ENCODE data around the gene ANXA8. TPM values are rescaled to one million over a fixed set of nuclear protein-coding genes. Genes with fewer than 3 reads are reported as not detected.

Gene ANXA8
- total and polyA plus RNA-seq, 2 experiments from 2014 or later = not detected

DNA sequence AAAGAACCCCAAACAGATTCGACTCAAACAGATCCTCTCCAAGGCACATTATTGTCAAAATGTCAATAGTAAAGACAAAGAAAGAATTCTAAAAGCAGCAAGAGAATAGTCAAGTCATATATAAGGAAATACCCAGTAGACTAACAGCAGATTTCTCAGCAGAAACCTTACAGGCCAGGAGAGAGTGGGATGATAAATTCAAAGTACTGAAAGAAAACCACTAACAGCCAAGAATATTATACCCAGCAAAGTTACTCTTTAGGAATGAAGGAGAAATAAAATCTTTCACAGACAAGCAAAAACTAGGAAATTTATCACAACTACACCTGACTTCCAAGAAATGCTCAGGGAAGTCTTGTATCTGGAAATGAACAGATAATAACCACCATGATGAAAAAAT, 38.2 kb downstream of the ANXA8 start:
- Histone ChIP-seq H3K27me3 (ENCODE audit: insufficient read depth) (no peaks in the 10 kb centered on the region), H4K20me1 (replicated peaks; ENCODE audit: insufficient read depth) (no peaks in the 10 kb centered on the region), H3K79me2 (replicated peaks; ENCODE audit: insufficient read depth) (no peaks in the 10 kb centered on the region), H2AFZ (no peak overlapping the region), H3K27ac (ENCODE audit: low read depth) (no peak overlapping the region), H3K36me3 (ENCODE audit: insufficient read depth) (no peaks in the 10 kb centered on the region), H3F3A (replicated peaks; ENCODE audit: low read depth) (no peaks in the 10 kb centered on the region), H3K4me1 (ENCODE audit: insufficient read depth) (no peaks in the 10 kb centered on the region), H3K4me3 (no peak overlapping the region), H3K9me2 (ENCODE audit: insufficient read depth) (no peaks in the 10 kb centered on the region), H3K4me2 (no peak overlapping the region)
- no peak overlapping the region for H3K4me3 Mint-ChIP-seq
- H3K4me1 Mint-ChIP-seq = no peaks in the 10 kb centered on the region
- peaks cover 10% of the 10 kb centered on the region for H3K27me3 Mint-ChIP-seq (ENCODE audit: insufficient read depth, low read depth, poor library complexity)
- ATAC-seq (no peak), DNase-seq (ENCODE audit: low spot score) (no peak)
- no peaks in the 10 kb centered on the region; the same call in none of the 3 replicates for H3K36me3 Mint-ChIP-seq (ENCODE audit: low read depth)
- peaks cover 12% of the 10 kb centered on the region for H3K9me3 Mint-ChIP-seq
- no peak overlapping the region for H3K27ac Mint-ChIP-seq
- TF ChIP-seq POLR2AphosphoS5 (IDR thresholded peaks at IDR 0.05; ENCODE audit: low read depth) (no peak), ZNF114 (CRISPR knock-in tag; IDR thresholded peaks at IDR 0.05) (no peak), EZH2 (IDR thresholded peaks at IDR 0.05; ENCODE audit: low read depth, unreplicated experiment) (no peak), STAT1 (IDR thresholded peaks at IDR 0.05; ENCODE audit: unreplicated experiment) (no peak), ZNF331 (CRISPR knock-in tag; IDR thresholded peaks at IDR 0.05; ENCODE audit: low read depth) (no peak), EZH2phosphoT487 (IDR thresholded peaks at IDR 0.05; ENCODE audit: unreplicated experiment) (no peak), JUNB (IDR thresholded peaks at IDR 0.05; ENCODE audit: unreplicated experiment) (no peak), CREB1 (CRISPR knock-in tag; IDR thresholded peaks at IDR 0.05; ENCODE audit: low read depth) (no peak), NANOG (IDR thresholded peaks at IDR 0.05; ENCODE audit: borderline replicate concordance) (no peak)
- TF ChIP-seq, protein P1, sequence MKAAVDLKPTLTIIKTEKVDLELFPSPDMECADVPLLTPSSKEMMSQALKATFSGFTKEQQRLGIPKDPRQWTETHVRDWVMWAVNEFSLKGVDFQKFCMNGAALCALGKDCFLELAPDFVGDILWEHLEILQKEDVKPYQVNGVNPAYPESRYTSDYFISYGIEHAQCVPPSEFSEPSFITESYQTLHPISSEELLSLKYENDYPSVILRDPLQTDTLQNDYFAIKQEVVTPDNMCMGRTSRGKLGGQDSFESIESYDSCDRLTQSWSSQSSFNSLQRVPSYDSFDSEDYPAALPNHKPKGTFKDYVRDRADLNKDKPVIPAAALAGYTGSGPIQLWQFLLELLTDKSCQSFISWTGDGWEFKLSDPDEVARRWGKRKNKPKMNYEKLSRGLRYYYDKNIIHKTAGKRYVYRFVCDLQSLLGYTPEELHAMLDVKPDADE (IDR thresholded peaks at IDR 0.05) = no peak
- TF ChIP-seq, protein P2, sequence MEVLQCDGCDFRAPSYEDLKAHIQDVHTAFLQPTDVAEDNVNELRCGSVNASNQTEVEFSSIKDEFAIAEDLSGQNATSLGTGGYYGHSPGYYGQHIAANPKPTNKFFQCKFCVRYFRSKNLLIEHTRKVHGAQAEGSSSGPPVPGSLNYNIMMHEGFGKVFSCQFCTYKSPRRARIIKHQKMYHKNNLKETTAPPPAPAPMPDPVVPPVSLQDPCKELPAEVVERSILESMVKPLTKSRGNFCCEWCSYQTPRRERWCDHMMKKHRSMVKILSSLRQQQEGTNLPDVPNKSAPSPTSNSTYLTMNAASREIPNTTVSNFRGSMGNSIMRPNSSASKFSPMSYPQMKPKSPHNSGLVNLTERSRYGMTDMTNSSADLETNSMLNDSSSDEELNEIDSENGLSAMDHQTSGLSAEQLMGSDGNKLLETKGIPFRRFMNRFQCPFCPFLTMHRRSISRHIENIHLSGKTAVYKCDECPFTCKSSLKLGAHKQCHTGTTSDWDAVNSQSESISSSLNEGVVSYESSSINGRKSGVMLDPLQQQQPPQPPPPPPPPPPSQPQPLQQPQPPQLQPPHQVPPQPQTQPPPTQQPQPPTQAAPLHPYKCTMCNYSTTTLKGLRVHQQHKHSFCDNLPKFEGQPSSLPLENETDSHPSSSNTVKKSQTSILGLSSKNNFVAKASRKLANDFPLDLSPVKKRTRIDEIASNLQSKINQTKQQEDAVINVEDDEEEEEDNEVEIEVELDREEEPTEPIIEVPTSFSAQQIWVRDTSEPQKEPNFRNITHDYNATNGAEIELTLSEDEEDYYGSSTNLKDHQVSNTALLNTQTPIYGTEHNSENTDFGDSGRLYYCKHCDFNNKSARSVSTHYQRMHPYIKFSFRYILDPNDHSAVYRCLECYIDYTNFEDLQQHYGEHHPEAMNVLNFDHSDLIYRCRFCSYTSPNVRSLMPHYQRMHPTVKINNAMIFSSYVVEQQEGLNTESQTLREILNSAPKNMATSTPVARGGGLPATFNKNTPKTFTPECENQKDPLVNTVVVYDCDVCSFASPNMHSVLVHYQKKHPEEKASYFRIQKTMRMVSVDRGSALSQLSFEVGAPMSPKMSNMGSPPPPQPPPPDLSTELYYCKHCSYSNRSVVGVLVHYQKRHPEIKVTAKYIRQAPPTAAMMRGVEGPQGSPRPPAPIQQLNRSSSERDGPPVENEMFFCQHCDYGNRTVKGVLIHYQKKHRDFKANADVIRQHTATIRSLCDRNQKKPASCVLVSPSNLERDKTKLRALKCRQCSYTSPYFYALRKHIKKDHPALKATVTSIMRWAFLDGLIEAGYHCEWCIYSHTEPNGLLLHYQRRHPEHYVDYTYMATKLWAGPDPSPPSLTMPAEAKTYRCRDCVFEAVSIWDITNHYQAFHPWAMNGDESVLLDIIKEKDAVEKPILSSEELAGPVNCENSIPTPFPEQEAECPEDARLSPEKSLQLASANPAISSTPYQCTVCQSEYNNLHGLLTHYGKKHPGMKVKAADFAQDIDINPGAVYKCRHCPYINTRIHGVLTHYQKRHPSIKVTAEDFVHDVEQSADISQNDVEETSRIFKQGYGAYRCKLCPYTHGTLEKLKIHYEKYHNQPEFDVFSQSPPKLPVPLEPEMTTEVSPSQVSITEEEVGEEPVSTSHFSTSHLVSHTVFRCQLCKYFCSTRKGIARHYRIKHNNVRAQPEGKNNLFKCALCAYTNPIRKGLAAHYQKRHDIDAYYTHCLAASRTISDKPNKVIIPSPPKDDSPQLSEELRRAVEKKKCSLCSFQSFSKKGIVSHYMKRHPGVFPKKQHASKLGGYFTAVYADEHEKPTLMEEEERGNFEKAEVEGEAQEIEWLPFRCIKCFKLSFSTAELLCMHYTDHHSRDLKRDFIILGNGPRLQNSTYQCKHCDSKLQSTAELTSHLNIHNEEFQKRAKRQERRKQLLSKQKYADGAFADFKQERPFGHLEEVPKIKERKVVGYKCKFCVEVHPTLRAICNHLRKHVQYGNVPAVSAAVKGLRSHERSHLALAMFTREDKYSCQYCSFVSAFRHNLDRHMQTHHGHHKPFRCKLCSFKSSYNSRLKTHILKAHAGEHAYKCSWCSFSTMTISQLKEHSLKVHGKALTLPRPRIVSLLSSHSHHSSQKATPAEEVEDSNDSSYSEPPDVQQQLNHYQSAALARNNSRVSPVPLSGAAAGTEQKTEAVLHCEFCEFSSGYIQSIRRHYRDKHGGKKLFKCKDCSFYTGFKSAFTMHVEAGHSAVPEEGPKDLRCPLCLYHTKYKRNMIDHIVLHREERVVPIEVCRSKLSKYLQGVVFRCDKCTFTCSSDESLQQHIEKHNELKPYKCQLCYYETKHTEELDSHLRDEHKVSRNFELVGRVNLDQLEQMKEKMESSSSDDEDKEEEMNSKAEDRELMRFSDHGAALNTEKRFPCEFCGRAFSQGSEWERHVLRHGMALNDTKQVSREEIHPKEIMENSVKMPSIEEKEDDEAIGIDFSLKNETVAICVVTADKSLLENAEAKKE (CRISPR knock-in tag; IDR thresholded peaks at IDR 0.05) = no peak
- TF ChIP-seq, protein P3, sequence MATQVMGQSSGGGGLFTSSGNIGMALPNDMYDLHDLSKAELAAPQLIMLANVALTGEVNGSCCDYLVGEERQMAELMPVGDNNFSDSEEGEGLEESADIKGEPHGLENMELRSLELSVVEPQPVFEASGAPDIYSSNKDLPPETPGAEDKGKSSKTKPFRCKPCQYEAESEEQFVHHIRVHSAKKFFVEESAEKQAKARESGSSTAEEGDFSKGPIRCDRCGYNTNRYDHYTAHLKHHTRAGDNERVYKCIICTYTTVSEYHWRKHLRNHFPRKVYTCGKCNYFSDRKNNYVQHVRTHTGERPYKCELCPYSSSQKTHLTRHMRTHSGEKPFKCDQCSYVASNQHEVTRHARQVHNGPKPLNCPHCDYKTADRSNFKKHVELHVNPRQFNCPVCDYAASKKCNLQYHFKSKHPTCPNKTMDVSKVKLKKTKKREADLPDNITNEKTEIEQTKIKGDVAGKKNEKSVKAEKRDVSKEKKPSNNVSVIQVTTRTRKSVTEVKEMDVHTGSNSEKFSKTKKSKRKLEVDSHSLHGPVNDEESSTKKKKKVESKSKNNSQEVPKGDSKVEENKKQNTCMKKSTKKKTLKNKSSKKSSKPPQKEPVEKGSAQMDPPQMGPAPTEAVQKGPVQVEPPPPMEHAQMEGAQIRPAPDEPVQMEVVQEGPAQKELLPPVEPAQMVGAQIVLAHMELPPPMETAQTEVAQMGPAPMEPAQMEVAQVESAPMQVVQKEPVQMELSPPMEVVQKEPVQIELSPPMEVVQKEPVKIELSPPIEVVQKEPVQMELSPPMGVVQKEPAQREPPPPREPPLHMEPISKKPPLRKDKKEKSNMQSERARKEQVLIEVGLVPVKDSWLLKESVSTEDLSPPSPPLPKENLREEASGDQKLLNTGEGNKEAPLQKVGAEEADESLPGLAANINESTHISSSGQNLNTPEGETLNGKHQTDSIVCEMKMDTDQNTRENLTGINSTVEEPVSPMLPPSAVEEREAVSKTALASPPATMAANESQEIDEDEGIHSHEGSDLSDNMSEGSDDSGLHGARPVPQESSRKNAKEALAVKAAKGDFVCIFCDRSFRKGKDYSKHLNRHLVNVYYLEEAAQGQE (IDR thresholded peaks at IDR 0.05; ENCODE audit: unreplicated experiment) = no peak
- TF ChIP-seq, protein P4, sequence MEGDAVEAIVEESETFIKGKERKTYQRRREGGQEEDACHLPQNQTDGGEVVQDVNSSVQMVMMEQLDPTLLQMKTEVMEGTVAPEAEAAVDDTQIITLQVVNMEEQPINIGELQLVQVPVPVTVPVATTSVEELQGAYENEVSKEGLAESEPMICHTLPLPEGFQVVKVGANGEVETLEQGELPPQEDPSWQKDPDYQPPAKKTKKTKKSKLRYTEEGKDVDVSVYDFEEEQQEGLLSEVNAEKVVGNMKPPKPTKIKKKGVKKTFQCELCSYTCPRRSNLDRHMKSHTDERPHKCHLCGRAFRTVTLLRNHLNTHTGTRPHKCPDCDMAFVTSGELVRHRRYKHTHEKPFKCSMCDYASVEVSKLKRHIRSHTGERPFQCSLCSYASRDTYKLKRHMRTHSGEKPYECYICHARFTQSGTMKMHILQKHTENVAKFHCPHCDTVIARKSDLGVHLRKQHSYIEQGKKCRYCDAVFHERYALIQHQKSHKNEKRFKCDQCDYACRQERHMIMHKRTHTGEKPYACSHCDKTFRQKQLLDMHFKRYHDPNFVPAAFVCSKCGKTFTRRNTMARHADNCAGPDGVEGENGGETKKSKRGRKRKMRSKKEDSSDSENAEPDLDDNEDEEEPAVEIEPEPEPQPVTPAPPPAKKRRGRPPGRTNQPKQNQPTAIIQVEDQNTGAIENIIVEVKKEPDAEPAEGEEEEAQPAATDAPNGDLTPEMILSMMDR (conservative IDR thresholded peaks at IDR 0.05; ENCODE audit: low read depth in 2 of 2) = no peak
